Spleen (tissue), 7 donors: ENCODE measurements around the gene POLDIP3.

Experiments
- CTCF ChIP-seq, 11 experiments: fragments of 200-600 bp in 7 of 11; fragments of 450-650 bp in 4 of 11; sonication (generic) in 4 of 11; IDR thresholded peaks in 8 of 11; conservative IDR thresholded peaks in 3 of 11; 1 replicate in 7 of 11; 2 replicates in 4 of 11; pipeline versions ENCODE4 v1.4.0 to v1.8.0; 2016 to 2021; ENCODE audit warnings: antibody characterized with exemption in 11 of 11, inconsistent platforms in 4 of 11, mild to moderate bottlenecking in 1 of 11
- POLR2A ChIP-seq, 3 donors: fragments of 450-650 bp; IDR thresholded peaks; one replicate each; pipeline ENCODE4 v1.5.1; 2017; ENCODE audit warnings: antibody characterized with exemption in 3 of 3, mild to moderate bottlenecking in 1 of 3
- POLR2AphosphoS5 ChIP-seq, 3 donors: sonication (generic); formaldehyde crosslinking; IDR thresholded peaks; one replicate each; pipeline ENCODE4 v1.5.1; 2017; ENCODE audit warnings: antibody characterized with exemption in 3 of 3
- donor health status: DM: no; HTN: no; CAD: no; lungs with moderate emphysema.
- donor health status: DM: no; HTN: no; CAD: no.
- donor health status: DM: no; HTN: no; CAD: no.

- TF ChIP-seq POLR2A (IDR thresholded peaks at IDR 0.05): no peak
- no peak for TF ChIP-seq CTCF (IDR thresholded peaks at IDR 0.05 in 8 of 11, conservative IDR thresholded peaks at IDR 0.05 in 3 of 11)
- no peak for TF ChIP-seq POLR2AphosphoS5 (IDR thresholded peaks at IDR 0.05)
Observed at GRCh38 chr22:42626431-42626830, 11.7 kb upstream of the POLDIP3 start.
